ENCODE results near the gene OR2A12.

OR2A12 gene

GRCh38 chr7:144085978-144086377 lies at the start of gene OR2A12:
Gene OR2A12, plus strand, starts transcription at chr7:144086278. Its CDS starts 8,830 bp downstream, at chr7:144095108.
- Histone ChIP-seq H3K36me3 (ENCODE audit: insufficient read depth, low read length) (no peaks in the 10 kb centered on the region), H2AFZ (ENCODE audit: low read length) (no peak within 1 kb of the TSS), H3K9me3 (ENCODE audit: insufficient read depth, low read depth, low read length) (peaks cover 4% of the 10 kb centered on the region; the same call in 1 of the 2 replicates), H4K20me1 (ENCODE audit: insufficient read depth, low read length, poor library complexity, severe bottlenecking) (no peaks in the 10 kb centered on the region), H3K9ac (ENCODE audit: low read depth, low read length, poor library complexity, severe bottlenecking) (no peak within 1 kb of the TSS), H3F3A (ENCODE audit: low read depth) (no peaks in the 10 kb centered on the region), H3K27me3 (ENCODE audit: insufficient read depth, low read length, poor library complexity, severe bottlenecking) (no peaks in the 10 kb centered on the region), H3K4me1 (ENCODE audit: insufficient read depth, low read length, poor library complexity, severe bottlenecking) (no peaks in the 10 kb centered on the region), H3K4me2 (ENCODE audit: low read depth, low read length, poor library complexity, severe bottlenecking) (no peak within 1 kb of the TSS), H3K9me2 (replicated peaks; ENCODE audit: low read depth, low read length) (no peaks in the 10 kb centered on the region), H3K4me3 (ENCODE audit: low read length, poor library complexity, severe bottlenecking) (no peak within 1 kb of the TSS), H3K79me2 (ENCODE audit: insufficient read depth, low read length) (no peaks in the 10 kb centered on the region)
- TF ChIP-seq CTCF (conservative IDR thresholded peaks at IDR 0.05; ENCODE audit: low read length), result no peak
- no peak for TF ChIP-seq EZH2phosphoT487 (IDR thresholded peaks at IDR 0.05; ENCODE audit: borderline replicate concordance)

- Histone ChIP-seq H3K4me3 (ENCODE audit: low read length, poor library complexity, severe bottlenecking) (no peak overlapping the region), H3F3A (ENCODE audit: low read depth) (no peaks in the 10 kb centered on the region), H3K9me2 (replicated peaks; ENCODE audit: low read depth, low read length) (no peaks in the 10 kb centered on the region), H3K4me1 (ENCODE audit: insufficient read depth, low read length, poor library complexity, severe bottlenecking) (peaks cover 13% of the 10 kb centered on the region), H4K20me1 (ENCODE audit: insufficient read depth, low read length, poor library complexity, severe bottlenecking) (no peaks in the 10 kb centered on the region), H3K9ac (ENCODE audit: low read depth, low read length, poor library complexity, severe bottlenecking) (no peak overlapping the region), H3K79me2 (ENCODE audit: insufficient read depth, low read length) (no peaks in the 10 kb centered on the region), H2AFZ (ENCODE audit: low read length) (no peak overlapping the region), H3K4me2 (ENCODE audit: low read depth, low read length, poor library complexity, severe bottlenecking) (no peak overlapping the region), H3K36me3 (ENCODE audit: insufficient read depth, low read length) (no peaks in the 10 kb centered on the region), H3K27me3 (ENCODE audit: insufficient read depth, low read length, poor library complexity, severe bottlenecking) (no peaks in the 10 kb centered on the region), H3K9me3 (ENCODE audit: insufficient read depth, low read depth, low read length) (no peaks in the 10 kb centered on the region)
- TF ChIP-seq EZH2phosphoT487 (IDR thresholded peaks at IDR 0.05; ENCODE audit: borderline replicate concordance) (no peak), CTCF (conservative IDR thresholded peaks at IDR 0.05; ENCODE audit: low read length) (no peak)
These were observed 49.7 kb upstream of the OR2A12 start for GRCh38 chr7:144036302-144036885.

GRCh38 chr7:144037414-144038035 lies 48.6 kb upstream of the OR2A12 start:
- Histone ChIP-seq H3K9ac (ENCODE audit: low read depth, low read length, poor library complexity, severe bottlenecking) (no peak overlapping the region), H3K4me1 (ENCODE audit: insufficient read depth, low read length, poor library complexity, severe bottlenecking) (peaks cover 12% of the 10 kb centered on the region), H3K4me2 (ENCODE audit: low read depth, low read length, poor library complexity, severe bottlenecking) (no peak overlapping the region), H4K20me1 (ENCODE audit: insufficient read depth, low read length, poor library complexity, severe bottlenecking) (no peaks in the 10 kb centered on the region), H3K9me3 (ENCODE audit: insufficient read depth, low read depth, low read length) (no peaks in the 10 kb centered on the region), H3K27me3 (ENCODE audit: insufficient read depth, low read length, poor library complexity, severe bottlenecking) (no peaks in the 10 kb centered on the region), H3K36me3 (ENCODE audit: insufficient read depth, low read length) (no peaks in the 10 kb centered on the region), H3K9me2 (replicated peaks; ENCODE audit: low read depth, low read length) (no peaks in the 10 kb centered on the region), H3K79me2 (ENCODE audit: insufficient read depth, low read length) (no peaks in the 10 kb centered on the region), H3K4me3 (ENCODE audit: low read length, poor library complexity, severe bottlenecking) (no peak overlapping the region), H2AFZ (ENCODE audit: low read length) (no peak overlapping the region), H3F3A (ENCODE audit: low read depth) (no peaks in the 10 kb centered on the region)
- no peak for TF ChIP-seq CTCF (conservative IDR thresholded peaks at IDR 0.05; ENCODE audit: low read length)
- TF ChIP-seq EZH2phosphoT487 (IDR thresholded peaks at IDR 0.05; ENCODE audit: borderline replicate concordance), result no peak

Data from Loucy (cell line).